ENCODE results near the gene AFF2.

The AFF2 gene

GRCh38 chrX:148909758-148910157, 409.3 kb downstream of the AFF2 start:
- DNase-seq (ENCODE audit: extremely low read depth in 1 of 2, low read depth in 1 of 2), result no peak

- DNase-seq (ENCODE audit: extremely low read depth in 1 of 2, low read depth in 1 of 2), result no peak
Measured at GRCh38 chrX:148913971-148914370, 413.6 kb downstream of the AFF2 start.

- DNase-seq (ENCODE audit: extremely low read depth in 1 of 2, low read depth in 1 of 2), result no peak
Measured at GRCh38 chrX:148914783-148915182, 414.4 kb downstream of the AFF2 start.

GRCh38 chrX:148915474-148915873, 415.1 kb downstream of the AFF2 start:
- no peak for DNase-seq (ENCODE audit: extremely low read depth in 1 of 2, low read depth in 1 of 2)

- no peak for DNase-seq (ENCODE audit: extremely low read depth in 1 of 2, low read depth in 1 of 2)
Measured at GRCh38 chrX:148917441-148917840, 417.0 kb downstream of the AFF2 start.

- DNase-seq (ENCODE audit: extremely low read depth in 1 of 2, low read depth in 1 of 2), result no peak
Measured at GRCh38 chrX:148923631-148924030, 423.2 kb downstream of the AFF2 start.

GRCh38 chrX:148926371-148926770, 426.0 kb downstream of the AFF2 start:
- DNase-seq (ENCODE audit: extremely low read depth in 1 of 2, low read depth in 1 of 2), result no peak

- DNase-seq (ENCODE audit: extremely low read depth in 1 of 2, low read depth in 1 of 2), result no peak
Measured at GRCh38 chrX:148928811-148929210, 428.4 kb downstream of the AFF2 start.

GRCh38 chrX:148929686-148930085, 429.3 kb downstream of the AFF2 start:
- DNase-seq (ENCODE audit: extremely low read depth in 1 of 2, low read depth in 1 of 2), result no peak

- DNase-seq (ENCODE audit: extremely low read depth in 1 of 2, low read depth in 1 of 2), result no peak
Measured at GRCh38 chrX:148930206-148930729, 429.9 kb downstream of the AFF2 start.

GRCh38 chrX:148933881-148934280, 433.5 kb downstream of the AFF2 start:
- no peak for DNase-seq (ENCODE audit: extremely low read depth in 1 of 2, low read depth in 1 of 2)

GRCh38 chrX:148938348-148938747, 437.9 kb downstream of the AFF2 start:
- DNase-seq (ENCODE audit: extremely low read depth in 1 of 2, low read depth in 1 of 2), result no peak

- DNase-seq (ENCODE audit: extremely low read depth in 1 of 2, low read depth in 1 of 2), result no peak
Measured at GRCh38 chrX:148940411-148940996, 440.1 kb downstream of the AFF2 start.

GRCh38 chrX:148942754-148943153, 442.3 kb downstream of the AFF2 start:
- no peak for DNase-seq (ENCODE audit: extremely low read depth in 1 of 2, low read depth in 1 of 2)

GRCh38 chrX:148947399-148947975, 447.1 kb downstream of the AFF2 start:
- no peak for DNase-seq (ENCODE audit: extremely low read depth in 1 of 2, low read depth in 1 of 2)

- no peak for DNase-seq (ENCODE audit: extremely low read depth in 1 of 2, low read depth in 1 of 2)
Measured at GRCh38 chrX:148956352-148956751, 455.9 kb downstream of the AFF2 start.

- no peak for DNase-seq (ENCODE audit: extremely low read depth in 1 of 2, low read depth in 1 of 2)
Measured at GRCh38 chrX:148958901-148959300, 458.5 kb downstream of the AFF2 start.

GRCh38 chrX:148960060-148960459, 459.6 kb downstream of the AFF2 start:
- no peak for DNase-seq (ENCODE audit: extremely low read depth in 1 of 2, low read depth in 1 of 2)

- DNase-seq (ENCODE audit: extremely low read depth in 1 of 2, low read depth in 1 of 2), result no peak
Measured at GRCh38 chrX:148961985-148962384, 461.6 kb downstream of the AFF2 start.

GRCh38 chrX:148976571-148977400, 476.4 kb downstream of the AFF2 start:
- no peak for DNase-seq (ENCODE audit: extremely low read depth in 1 of 2, low read depth in 1 of 2)

GRCh38 chrX:148979786-148980185, 479.4 kb downstream of the AFF2 start:
- DNase-seq (ENCODE audit: extremely low read depth in 1 of 2, low read depth in 1 of 2), result no peak

- DNase-seq (ENCODE audit: extremely low read depth in 1 of 2, low read depth in 1 of 2), result no peak
Measured at GRCh38 chrX:148984238-148984637, 483.8 kb downstream of the AFF2 start.

Data from activated CD8-positive, alpha-beta memory T cell treated with anti-CD3 and anti-CD28 coated beads for 1 hour (primary cell).